Suprapubic skin (tissue), 4 donors: ENCODE results near the gene ANKRD66. TPM values are rescaled to one million over a fixed set of nuclear protein-coding genes. Genes with fewer than 3 reads are reported as not detected.

Source experiments
- DNase-seq, 2 donors: peaks; one replicate each; pipeline ENCODE4 v3.0.0-alpha.2; 2019; ENCODE audit warnings: low spot score in 2 of 2
- H3K27ac ChIP-seq: fragments of 200-600 bp; sonication (generic); one replicate; pipeline ENCODE4 v1.5.1; 2019
- H3K27me3 ChIP-seq: fragments of 200-600 bp; sonication (generic); one replicate; pipeline ENCODE4 v1.5.1; 2019
- H3K36me3 ChIP-seq: fragments of 200-600 bp; sonication (generic); one replicate; pipeline ENCODE4 v1.5.1; 2019
- H3K4me1 ChIP-seq: fragments of 200-600 bp; sonication (generic); one replicate; pipeline ENCODE4 v1.5.1; 2019
- H3K4me3 ChIP-seq: fragments of 200-600 bp; sonication (generic); one replicate; pipeline ENCODE4 v1.5.1; 2019; ENCODE audit warnings: mild to moderate bottlenecking
- H3K9me3 ChIP-seq: fragments of 200-600 bp; sonication (generic); one replicate; pipeline ENCODE4 v1.5.1; 2019
- EP300 ChIP-seq: sonication (generic); formaldehyde crosslinking; IDR thresholded peaks from one replicate; pipeline ENCODE4 v1.6.1; 2017; ENCODE audit warnings: antibody characterized with exemption
- POLR2A ChIP-seq, 2 donors: fragments of 450-650 bp; IDR thresholded peaks; one replicate each; pipeline ENCODE4 v1.6.1; 2017; ENCODE audit warnings: antibody characterized with exemption in 2 of 2, mild to moderate bottlenecking in 2 of 2, moderate library complexity in 2 of 2
- POLR2AphosphoS5 ChIP-seq, 3 donors: sonication (generic); formaldehyde crosslinking; IDR thresholded peaks; one replicate each; pipeline ENCODE4 v1.6.1; 2017; ENCODE audit warnings: antibody characterized with exemption in 3 of 3
- WGBS: methylation state at CpG from one replicate; pipeline ENCODE4 v1.1.5; 2018; 5-methylcytosine and 5-hydroxymethylcytosine counted together
- total RNA-seq, 4 donors: library from RNA; depleted of rRNA; stranded (reverse); fragments of >200 nt; gene quantifications; one replicate each; pipeline ENCODE4 v1.1.0, GENCODE V29; 2016
- TF ChIP-seq, protein P1 (sequence below), 2 donors: fragments of 200-600 bp in 1 of 2; fragments of 450-650 bp in 1 of 2; sonication (generic) in 1 of 2; IDR thresholded peaks; one replicate each; pipeline ENCODE4 v1.5.1; 2016 to 2019; ENCODE audit warnings: antibody characterized with exemption in 2 of 2, mild to moderate bottlenecking in 1 of 2, moderate library complexity in 1 of 2

Gene ANKRD66
- total RNA-seq, 4 donors from 2014 or later: not detected

DNA sequence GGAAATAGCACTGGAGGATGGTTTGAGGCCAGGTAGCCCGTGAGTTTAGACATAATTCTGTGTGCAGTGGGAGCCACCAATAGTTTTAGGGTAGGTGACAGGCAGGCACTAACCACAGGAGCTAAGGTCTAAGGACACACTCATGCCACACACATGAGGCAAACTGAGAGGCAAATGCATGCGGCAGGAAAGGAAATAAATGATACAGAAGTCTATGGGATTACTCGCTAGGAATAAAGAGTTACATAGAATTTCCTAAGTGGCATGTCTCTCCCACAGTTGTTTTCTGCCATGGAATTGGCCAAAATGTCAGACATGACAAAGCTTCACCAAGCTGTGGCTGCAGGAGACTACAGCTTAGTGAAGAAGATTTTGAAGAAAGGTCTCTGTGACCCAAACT is 4.9 kb downstream of the ANKRD66 start:
- no peaks in the 10 kb centered on the region for H3K27me3 ChIP-seq
- H3K4me3 ChIP-seq: no peak overlapping the region
- H3K36me3 ChIP-seq: no peaks in the 10 kb centered on the region
- 86% methylated on average over 3 of the region's 3 CpGs for WGBS
- no peak for DNase-seq
- TF ChIP-seq POLR2A (IDR thresholded peaks at IDR 0.05) (no peak), EP300 (no peak), POLR2AphosphoS5 (IDR thresholded peaks at IDR 0.05) (no peak)
- TF ChIP-seq, protein P1, sequence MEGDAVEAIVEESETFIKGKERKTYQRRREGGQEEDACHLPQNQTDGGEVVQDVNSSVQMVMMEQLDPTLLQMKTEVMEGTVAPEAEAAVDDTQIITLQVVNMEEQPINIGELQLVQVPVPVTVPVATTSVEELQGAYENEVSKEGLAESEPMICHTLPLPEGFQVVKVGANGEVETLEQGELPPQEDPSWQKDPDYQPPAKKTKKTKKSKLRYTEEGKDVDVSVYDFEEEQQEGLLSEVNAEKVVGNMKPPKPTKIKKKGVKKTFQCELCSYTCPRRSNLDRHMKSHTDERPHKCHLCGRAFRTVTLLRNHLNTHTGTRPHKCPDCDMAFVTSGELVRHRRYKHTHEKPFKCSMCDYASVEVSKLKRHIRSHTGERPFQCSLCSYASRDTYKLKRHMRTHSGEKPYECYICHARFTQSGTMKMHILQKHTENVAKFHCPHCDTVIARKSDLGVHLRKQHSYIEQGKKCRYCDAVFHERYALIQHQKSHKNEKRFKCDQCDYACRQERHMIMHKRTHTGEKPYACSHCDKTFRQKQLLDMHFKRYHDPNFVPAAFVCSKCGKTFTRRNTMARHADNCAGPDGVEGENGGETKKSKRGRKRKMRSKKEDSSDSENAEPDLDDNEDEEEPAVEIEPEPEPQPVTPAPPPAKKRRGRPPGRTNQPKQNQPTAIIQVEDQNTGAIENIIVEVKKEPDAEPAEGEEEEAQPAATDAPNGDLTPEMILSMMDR (IDR thresholded peaks at IDR 0.05): no peak
- no peaks in the 10 kb centered on the region for H3K9me3 ChIP-seq
- H3K27ac ChIP-seq: no peak overlapping the region
- no peaks in the 10 kb centered on the region for H3K4me1 ChIP-seq

DNA sequence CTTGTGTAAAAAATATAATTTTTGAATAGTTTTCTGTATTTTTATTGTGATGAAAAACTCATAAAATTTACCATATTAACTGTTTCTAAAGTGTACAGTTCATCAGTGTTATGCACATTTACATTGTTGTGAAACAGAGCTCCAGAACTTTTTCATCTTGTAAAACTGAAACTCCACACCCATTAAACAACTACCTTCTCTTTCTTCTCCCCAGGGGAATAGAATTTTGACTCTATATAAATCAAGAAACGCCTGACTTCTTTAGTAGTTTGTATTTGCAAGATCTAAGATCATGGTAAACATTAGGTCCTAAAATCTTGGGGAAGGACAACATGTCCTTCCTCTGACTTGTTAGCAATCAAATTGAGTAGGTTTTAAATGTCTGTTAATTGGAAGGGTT is 9.1 kb downstream of the ANKRD66 start:
- H3K36me3 ChIP-seq: no peaks in the 10 kb centered on the region
- H3K4me1 ChIP-seq: no peaks in the 10 kb centered on the region
- TF ChIP-seq POLR2AphosphoS5 (IDR thresholded peaks at IDR 0.05) (no peak), EP300 (no peak), POLR2A (IDR thresholded peaks at IDR 0.05) (no peak)
- TF ChIP-seq, protein P1 (IDR thresholded peaks at IDR 0.05): no peak
- H3K4me3 ChIP-seq: no peak overlapping the region
- no peak overlapping the region for H3K27ac ChIP-seq
- no peaks in the 10 kb centered on the region for H3K9me3 ChIP-seq
- no peaks in the 10 kb centered on the region for H3K27me3 ChIP-seq
- no peak for DNase-seq
- WGBS: 43% methylated on average over 1 of the region's 1 CpG

DNA sequence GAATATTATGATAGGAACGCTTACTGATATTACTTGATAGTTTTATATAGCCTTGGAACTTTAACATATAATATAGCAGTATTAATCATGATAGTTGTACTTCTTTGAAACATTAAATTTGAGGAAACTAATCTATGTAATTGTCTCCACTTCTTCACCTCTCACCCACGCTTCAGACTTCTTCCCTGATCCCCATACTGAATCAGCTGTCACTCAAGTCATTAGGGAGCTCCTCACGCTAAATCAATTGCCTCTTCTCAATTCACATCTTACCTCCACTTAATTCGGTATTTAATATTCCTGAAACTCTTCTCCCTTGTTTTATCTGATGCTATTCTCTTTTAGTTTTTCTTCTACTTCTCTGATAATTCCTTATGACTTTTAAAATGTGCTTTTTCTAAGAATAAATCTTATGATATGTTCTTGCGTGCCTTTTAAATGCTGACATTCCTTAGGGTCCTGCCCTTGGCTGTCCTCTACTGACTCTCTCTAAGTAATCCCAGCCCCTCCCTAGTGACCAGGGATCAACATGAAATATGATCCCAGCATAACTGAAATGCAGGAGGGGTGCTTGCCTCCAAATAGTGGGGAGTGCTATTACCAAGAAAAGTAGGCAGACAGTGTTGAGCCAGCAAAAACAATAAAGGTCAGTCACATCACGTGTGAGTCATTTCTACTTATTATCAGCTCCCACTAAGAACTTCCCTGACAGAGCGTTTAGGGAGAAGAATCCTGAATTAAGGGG is 9.9 kb downstream of the ANKRD66 start:
- H3K36me3 ChIP-seq: no peaks in the 10 kb centered on the region
- no peaks in the 10 kb centered on the region for H3K9me3 ChIP-seq
- 49% methylated on average over 7 of the region's 7 CpGs for WGBS
- H3K27ac ChIP-seq: no peak overlapping the region
- no peaks in the 10 kb centered on the region for H3K4me1 ChIP-seq
- no peak overlapping the region for H3K4me3 ChIP-seq
- DNase-seq: no peak
- H3K27me3 ChIP-seq: no peaks in the 10 kb centered on the region
- TF ChIP-seq POLR2AphosphoS5 (IDR thresholded peaks at IDR 0.05) (no peak), EP300 (no peak), POLR2A (IDR thresholded peaks at IDR 0.05) (no peak)
- TF ChIP-seq, protein P1 (IDR thresholded peaks at IDR 0.05): no peak

DNA sequence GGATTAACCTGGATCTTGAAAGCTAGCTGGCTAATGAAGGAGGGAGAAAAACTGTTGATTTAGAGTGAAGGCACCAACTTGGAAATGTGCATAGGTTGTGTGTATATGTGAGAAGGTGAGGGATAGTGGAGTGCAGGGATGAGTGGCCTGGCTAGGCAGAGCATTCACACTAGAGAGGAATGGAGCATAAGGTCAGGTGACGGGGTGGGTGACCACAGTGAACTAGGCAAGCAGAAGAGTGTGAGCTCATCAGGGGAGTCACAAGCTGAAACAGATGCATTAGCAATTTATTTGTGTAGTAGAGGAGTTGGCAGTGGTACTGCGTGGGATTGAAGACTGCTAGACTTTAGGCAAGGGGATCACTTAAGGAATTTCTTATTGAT is 10.5 kb downstream of the ANKRD66 start:
- no peaks in the 10 kb centered on the region for H3K27me3 ChIP-seq
- H3K9me3 ChIP-seq: no peaks in the 10 kb centered on the region
- no peaks in the 10 kb centered on the region for H3K4me1 ChIP-seq
- H3K4me3 ChIP-seq: no peak overlapping the region
- WGBS: 76% methylated on average over 2 of the region's 2 CpGs
- H3K36me3 ChIP-seq: no peaks in the 10 kb centered on the region
- no peak overlapping the region for H3K27ac ChIP-seq
- TF ChIP-seq, protein P1 (IDR thresholded peaks at IDR 0.05): no peak
- TF ChIP-seq POLR2A (IDR thresholded peaks at IDR 0.05) (no peak), EP300 (no peak), POLR2AphosphoS5 (IDR thresholded peaks at IDR 0.05) (no peak)
- DNase-seq: no peak

DNA sequence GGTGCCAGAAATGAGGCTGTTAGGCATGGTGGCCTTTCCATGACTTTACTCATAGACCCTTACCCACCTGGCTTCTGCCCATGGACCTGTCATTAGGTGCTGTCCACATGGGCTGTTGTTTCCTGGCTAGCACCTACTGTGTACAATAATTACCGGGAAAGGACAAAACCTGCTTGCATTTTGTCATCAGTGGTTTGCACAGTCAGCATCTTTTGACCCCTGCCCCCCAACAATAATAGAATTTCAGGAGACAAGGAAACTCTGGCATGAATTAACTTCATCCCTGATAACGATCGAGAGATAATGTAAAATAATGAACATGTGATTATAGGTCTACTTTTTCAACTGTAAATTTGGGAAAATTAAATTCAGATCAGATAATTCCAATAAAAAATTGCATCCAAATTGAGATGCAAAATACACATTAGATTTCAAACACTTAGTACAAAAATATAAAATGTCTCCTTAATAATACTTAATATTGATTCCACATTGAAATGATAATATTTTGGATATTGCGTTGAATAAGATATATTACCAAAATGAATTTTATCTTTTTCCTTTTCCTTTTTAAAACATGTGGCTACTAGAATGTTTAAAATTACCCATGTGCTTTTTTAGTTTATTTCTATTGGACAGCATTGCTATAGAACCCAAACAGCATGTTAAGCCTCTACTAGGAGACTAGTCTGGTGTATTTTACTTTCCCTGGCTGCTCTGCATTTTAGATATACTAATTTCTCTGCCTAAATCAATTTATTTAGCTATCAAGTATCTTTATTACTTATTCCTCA is 12.4 kb downstream of the ANKRD66 start:
- 95% methylated on average over 4 of the region's 4 CpGs for WGBS
- Histone ChIP-seq H3K27ac (no peak overlapping the region), H3K4me3 (no peak overlapping the region), H3K9me3 (no peaks in the 10 kb centered on the region), H3K27me3 (no peaks in the 10 kb centered on the region), H3K4me1 (no peaks in the 10 kb centered on the region), H3K36me3 (no peaks in the 10 kb centered on the region)
- DNase-seq: no peak
- TF ChIP-seq EP300 (no peak), POLR2A (IDR thresholded peaks at IDR 0.05) (no peak), POLR2AphosphoS5 (IDR thresholded peaks at IDR 0.05) (no peak)
- TF ChIP-seq, protein P1 (IDR thresholded peaks at IDR 0.05): no peak
